GM21515 (cell line): ENCODE measurements around the gene IL9.

Experiments used
- ATAC-seq: cut with Tn5 transposase; IDR thresholded peaks from one replicate; pipeline ENCODE4 v1.9.1; 2021; ENCODE audit not compliant: unreplicated experiment

The IL9 gene

GRCh38 chr5:135895474-135896006 is at the start of gene IL9:
Gene IL9, minus strand, starts transcription at chr5:135895841. Its CDS starts 25 bp downstream, at chr5:135895816.
- ATAC-seq = no peak

- ATAC-seq = no peak
Measured at GRCh38 chr5:135944967-135945560, 49.4 kb upstream of the IL9 start.

GRCh38 chr5:135944564-135944963 is 48.9 kb upstream of the IL9 start:
- ATAC-seq = no peak

- ATAC-seq = no peak
Measured at GRCh38 chr5:135942202-135942771, 46.6 kb upstream of the IL9 start.

DNA sequence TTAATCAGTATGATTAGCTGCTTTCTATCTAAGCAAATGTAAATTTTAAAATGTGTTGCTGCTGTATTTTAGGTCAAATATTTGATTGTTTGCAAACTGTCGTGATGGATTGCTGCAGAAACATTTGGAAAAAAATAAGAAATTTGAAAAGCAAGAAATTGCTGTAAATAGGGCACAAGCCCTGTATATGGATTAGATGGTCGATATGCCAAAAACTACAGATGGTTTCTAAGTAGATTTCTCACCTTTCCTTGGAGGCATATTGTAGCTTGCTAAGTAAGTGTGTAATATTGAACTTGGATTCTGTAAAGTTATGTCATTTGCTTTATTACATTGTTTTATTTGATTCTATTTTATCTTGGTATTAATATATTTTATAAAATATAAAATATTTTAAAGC is 46.1 kb upstream of the IL9 start:
- ATAC-seq = no peak

DNA sequence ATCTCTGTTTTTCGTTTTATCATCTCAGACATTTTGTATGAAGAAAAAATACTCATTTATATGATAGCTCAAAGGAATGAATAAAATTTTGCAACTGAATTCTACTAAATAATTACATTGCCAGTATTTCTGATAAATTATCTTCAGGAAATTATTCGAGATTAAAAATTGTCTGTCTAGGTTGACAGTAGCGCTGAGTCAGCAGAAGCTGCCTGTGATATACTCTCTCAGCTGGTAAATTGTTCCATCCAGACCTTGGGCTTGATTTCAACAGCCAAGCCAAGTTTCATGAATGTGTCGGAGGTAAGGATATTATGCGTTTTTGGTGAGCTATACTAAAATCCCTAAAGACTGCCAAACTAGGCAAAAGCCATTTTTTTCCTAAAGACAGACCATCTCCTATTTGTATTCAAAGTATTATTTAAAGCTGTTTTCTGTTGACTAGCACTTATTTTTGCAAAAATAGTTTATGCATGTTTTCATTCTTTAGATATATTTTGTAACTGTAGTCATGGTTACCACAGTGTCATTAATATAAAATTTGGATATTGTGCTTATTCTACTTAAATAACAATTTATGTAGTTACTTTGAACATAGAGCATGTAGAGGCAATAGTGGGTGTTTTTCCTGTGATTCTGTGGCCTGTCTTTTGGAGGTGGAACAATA is 41.7 kb upstream of the IL9 start:
- no peak for ATAC-seq

DNA sequence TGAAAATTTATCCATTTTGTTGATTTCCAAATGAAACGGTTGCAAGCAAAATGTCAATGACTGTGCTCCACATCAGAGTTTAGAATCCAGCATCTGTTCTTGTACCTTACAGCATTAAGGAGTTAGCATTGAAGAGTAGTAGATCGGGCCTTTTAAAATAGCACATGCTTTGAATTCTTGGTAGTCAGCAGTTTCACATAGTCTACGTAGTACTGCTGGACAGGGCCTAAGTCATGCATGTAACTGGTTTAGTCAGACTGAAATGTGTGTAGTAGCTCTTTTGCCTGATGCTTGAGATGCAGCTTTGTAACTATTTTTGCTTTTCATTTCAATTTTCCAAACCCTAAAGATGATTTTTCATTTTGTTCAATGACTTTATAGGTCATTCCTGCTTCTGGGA is 39.3 kb upstream of the IL9 start:
- ATAC-seq = no peak

- ATAC-seq = no peak
Measured at GRCh38 chr5:135930949-135931295, 35.3 kb upstream of the IL9 start.

DNA sequence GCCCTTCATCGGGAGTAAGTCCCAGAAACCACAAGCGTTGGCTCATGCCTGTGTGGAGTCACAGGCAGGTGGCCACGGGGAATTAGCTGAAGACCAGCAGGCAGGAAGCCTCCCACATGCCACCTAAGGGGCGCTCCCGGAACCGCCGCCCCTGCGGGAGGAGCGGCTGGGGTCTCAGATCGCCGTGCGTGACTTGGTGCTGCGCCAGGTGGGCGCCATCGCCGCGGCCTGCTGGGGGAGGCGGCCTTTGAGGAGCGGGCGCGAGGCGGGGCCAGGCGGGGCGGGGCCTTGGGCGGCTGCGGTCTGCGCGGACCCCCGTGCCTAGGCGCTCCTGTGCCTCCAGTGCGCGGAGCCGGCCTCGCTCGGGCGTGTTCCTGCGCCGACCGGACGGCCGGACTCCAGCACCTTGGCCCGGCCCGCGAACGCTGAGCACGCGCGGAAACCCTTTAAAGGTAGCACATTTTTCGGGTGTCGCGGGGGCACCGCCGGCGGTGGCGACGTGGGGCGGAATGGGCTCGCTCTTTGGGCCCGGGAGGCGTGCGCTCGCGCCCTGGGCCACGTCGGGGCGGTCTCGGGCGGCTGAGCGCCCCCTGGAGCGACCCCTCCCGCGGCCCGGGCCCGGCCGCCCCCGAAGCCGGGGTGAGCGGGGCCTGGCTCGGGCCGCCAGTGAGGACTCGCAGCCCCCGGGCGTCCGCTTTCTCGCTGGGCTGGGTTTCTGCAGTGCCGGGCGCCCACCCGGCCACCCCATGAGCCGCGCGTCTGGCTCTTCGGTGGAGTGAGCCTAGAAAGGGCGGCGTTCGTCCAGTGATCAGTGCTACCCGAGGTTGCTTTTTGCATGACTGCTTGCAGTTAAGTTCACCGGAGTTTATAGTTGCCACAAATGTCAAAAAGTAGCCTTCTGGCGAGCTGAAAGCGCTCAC is 34.6 kb upstream of the IL9 start:
- ATAC-seq = no peak

GRCh38 chr5:135921388-135921787 is 25.7 kb upstream of the IL9 start:
- no peak for ATAC-seq

DNA sequence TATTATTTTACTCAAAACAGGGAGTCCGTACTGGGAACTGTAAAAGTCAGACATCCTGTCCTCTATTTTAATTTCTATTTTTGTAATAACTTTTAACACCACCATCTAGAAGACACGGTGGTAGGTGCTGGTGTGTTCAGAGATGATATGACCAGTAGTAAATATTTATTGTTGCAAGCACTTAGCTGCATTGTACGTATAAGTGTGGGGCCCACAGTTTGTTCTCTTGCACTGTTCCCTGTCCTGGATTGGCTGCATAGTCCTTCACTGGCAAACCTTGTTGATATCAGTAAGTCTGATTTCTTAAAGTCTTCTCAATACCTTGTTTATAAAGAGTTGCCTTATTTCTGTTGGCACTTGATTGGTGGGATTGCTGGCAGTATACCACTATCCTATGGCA is 24.6 kb upstream of the IL9 start:
- no peak for ATAC-seq

DNA sequence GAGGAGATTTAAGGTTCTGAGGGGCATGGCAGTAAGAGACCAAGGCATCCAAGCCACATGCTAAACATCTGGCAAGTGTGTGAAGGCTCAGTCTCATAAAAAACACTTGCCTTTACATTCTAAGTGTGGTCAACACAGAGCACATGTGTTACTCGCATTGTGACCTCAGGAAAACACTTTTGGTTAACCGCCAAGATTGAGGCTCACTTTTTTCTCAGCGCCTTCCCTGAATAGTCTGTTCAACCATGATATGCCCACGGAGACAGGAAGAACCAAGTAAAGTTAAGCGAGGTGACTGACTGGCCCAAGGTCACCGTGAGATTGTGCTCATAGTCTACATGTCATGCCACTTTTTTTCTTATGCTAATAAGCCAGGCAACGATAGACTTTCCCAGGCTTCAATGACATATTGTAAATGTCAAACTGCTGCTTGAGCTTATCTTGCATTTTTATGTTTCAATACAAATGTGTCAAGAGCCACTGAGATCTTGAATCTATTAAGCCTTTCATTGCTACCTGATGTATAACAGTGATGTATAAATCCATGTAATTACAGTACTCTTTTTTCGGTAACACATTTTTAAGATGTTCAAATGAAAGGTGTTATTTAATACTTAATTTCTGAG is 21.1 kb upstream of the IL9 start:
- ATAC-seq = no peak

DNA sequence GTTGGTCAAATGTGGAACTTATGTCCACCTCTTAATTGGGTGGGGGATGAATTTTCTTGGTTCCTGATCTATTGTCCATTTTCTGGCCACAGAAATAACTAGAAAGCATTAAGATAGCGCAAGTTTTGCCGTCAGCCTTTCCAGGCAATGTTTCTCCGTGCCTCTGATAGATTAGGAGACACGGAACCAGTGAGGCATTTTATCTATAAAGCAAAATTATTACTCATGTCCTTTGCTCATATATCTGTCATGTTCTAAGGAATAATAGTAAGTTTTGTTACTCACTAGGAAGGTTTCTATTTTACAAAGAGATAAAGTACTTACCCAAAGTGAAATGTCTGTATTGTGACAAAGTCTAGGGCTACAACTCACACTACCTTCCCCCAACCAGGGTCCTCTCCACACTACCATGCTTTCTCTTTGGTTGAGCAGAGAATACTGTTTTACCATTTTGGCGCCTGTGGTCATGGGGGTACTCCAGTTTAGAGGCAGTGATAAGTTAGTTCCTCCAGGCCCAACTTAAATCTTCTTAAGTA is 19.9 kb upstream of the IL9 start:
- ATAC-seq = no peak

- ATAC-seq = no peak
Measured at GRCh38 chr5:135913713-135914626, 18.3 kb upstream of the IL9 start.

DNA sequence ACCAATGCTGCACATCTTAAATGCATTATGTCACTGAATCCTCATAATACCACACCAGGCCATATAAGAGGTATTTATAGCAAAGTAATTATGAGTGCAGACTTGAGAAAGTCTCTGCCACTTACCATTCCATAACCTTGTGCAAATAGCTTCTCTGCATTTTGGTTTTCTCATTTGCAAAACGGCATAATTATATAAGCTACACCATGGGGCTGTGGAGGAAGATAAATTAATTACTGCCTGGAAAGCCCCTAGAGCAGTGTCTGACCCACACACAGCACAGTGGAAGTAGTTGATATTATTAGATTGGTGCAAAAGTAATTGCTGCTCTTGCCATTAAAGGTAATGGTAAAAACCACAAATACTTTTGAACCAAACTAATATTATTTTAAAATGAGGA is 9.5 kb upstream of the IL9 start:
- no peak for ATAC-seq

GRCh38 chr5:135901633-135902032 is 6.0 kb upstream of the IL9 start:
- no peak for ATAC-seq

- no peak for ATAC-seq
Measured at GRCh38 chr5:135900276-135900675, 4.6 kb upstream of the IL9 start.

GRCh38 chr5:135898651-135899050 is 3.0 kb upstream of the IL9 start:
- no peak for ATAC-seq

DNA sequence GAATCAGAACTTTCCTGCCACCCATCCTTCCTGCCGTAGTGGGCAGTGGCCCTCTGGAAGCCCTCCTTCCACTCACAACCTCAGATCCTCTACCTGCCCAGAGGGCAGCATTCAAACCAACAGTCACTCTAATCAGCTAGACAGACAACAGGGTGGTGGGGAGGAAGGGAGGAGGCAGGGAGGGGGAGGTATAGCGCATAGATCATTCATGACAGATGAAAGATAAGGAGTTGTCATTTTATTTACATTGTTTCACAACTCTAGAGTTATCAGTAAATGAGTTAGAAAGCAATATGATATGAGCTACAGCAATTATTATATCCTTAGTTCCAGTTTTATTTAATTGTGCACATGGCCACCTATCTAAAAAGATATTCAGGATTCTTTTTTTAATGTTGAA is 852 bp downstream of the IL9 start:
- ATAC-seq = no peak

GRCh38 chr5:135894276-135894675 is 1.4 kb downstream of the IL9 start:
- ATAC-seq = no peak
